ENCODE results near the gene MBNL1. TPM values are rescaled to one million over a fixed set of nuclear protein-coding genes. Genes with fewer than 3 reads are reported as not detected.

Gene MBNL1
- total and polyA plus RNA-seq, 2 of the 13 experiments (the other 11 are each of a cell fraction or from before 2014, with no cell fraction given): 27.1 to 55.4 TPM

DNA sequence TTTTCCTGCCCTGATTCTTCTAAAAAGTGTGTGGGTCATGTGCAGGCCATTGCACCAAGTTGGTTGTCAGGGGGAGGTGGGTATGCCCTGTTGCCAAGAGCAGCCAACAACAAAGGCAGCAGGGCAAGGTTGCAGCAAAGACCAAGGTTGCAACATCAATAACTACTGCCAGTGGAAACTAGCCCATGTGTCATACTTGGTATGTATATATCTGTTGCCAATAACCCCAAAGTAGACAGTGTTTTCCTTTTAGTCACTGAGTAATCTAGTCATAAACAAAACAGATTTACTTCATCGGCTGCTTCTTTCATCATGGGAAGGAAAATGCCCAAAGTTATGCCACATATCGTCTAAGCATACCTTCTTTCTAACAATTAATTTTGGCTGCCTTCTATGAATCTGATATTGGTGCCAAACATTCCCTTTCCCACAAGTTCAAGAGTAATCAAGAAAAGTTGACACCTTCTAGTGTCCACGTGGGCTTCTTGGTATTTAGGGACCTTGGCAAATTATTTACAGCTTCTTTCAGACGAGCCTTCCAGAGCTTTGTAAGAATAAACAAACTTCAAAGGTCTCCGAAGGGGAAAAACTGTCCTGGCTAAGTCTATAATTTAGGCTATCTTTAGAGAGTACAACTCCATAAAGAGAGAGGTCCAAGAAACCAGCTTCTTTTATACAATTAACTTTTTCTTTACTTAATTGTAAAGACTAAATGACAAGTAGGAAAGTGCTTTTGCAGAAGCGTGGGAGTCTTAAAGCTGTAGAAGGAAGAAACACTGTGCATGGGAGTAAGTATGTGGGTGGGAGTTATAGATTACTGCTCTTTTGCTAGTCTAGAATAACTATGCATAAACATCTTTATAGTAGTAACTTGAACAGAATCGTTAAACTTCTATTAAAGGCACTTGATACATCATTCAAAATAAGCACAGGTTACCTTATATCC is 10.0 kb upstream of the MBNL1 start (continued):
- TF ChIP-seq, protein P1, sequence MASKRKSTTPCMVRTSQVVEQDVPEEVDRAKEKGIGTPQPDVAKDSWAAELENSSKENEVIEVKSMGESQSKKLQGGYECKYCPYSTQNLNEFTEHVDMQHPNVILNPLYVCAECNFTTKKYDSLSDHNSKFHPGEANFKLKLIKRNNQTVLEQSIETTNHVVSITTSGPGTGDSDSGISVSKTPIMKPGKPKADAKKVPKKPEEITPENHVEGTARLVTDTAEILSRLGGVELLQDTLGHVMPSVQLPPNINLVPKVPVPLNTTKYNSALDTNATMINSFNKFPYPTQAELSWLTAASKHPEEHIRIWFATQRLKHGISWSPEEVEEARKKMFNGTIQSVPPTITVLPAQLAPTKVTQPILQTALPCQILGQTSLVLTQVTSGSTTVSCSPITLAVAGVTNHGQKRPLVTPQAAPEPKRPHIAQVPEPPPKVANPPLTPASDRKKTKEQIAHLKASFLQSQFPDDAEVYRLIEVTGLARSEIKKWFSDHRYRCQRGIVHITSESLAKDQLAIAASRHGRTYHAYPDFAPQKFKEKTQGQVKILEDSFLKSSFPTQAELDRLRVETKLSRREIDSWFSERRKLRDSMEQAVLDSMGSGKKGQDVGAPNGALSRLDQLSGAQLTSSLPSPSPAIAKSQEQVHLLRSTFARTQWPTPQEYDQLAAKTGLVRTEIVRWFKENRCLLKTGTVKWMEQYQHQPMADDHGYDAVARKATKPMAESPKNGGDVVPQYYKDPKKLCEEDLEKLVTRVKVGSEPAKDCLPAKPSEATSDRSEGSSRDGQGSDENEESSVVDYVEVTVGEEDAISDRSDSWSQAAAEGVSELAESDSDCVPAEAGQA (IDR thresholded peaks at IDR 0.05; ENCODE audit: low read depth): no peak
- TF ChIP-seq, protein P1 (CRISPR knock-in tag; IDR thresholded peaks at IDR 0.05; ENCODE audit: borderline replicate concordance): no peak
- TF ChIP-seq MXD4 (CRISPR knock-in tag; IDR thresholded peaks at IDR 0.05) (no peak), KLF9 (CRISPR knock-in tag; IDR thresholded peaks at IDR 0.05; ENCODE audit: low read depth) (no peak), ZNF788 (CRISPR knock-in tag; IDR thresholded peaks at IDR 0.05; ENCODE audit: borderline replicate concordance) (no peak), TMF1 (CRISPR knock-in tag; IDR thresholded peaks at IDR 0.05; ENCODE audit: low read depth) (no peak), ZNF557 (CRISPR knock-in tag; IDR thresholded peaks at IDR 0.05) (no peak), ZNF20 (CRISPR knock-in tag; IDR thresholded peaks at IDR 0.05) (no peak), MYNN (CRISPR knock-in tag; IDR thresholded peaks at IDR 0.05; ENCODE audit: low read depth) (no peak), ZNF510 (CRISPR knock-in tag; IDR thresholded peaks at IDR 0.05; ENCODE audit: low read depth) (no peak)
- TF ChIP-seq, protein P2, sequence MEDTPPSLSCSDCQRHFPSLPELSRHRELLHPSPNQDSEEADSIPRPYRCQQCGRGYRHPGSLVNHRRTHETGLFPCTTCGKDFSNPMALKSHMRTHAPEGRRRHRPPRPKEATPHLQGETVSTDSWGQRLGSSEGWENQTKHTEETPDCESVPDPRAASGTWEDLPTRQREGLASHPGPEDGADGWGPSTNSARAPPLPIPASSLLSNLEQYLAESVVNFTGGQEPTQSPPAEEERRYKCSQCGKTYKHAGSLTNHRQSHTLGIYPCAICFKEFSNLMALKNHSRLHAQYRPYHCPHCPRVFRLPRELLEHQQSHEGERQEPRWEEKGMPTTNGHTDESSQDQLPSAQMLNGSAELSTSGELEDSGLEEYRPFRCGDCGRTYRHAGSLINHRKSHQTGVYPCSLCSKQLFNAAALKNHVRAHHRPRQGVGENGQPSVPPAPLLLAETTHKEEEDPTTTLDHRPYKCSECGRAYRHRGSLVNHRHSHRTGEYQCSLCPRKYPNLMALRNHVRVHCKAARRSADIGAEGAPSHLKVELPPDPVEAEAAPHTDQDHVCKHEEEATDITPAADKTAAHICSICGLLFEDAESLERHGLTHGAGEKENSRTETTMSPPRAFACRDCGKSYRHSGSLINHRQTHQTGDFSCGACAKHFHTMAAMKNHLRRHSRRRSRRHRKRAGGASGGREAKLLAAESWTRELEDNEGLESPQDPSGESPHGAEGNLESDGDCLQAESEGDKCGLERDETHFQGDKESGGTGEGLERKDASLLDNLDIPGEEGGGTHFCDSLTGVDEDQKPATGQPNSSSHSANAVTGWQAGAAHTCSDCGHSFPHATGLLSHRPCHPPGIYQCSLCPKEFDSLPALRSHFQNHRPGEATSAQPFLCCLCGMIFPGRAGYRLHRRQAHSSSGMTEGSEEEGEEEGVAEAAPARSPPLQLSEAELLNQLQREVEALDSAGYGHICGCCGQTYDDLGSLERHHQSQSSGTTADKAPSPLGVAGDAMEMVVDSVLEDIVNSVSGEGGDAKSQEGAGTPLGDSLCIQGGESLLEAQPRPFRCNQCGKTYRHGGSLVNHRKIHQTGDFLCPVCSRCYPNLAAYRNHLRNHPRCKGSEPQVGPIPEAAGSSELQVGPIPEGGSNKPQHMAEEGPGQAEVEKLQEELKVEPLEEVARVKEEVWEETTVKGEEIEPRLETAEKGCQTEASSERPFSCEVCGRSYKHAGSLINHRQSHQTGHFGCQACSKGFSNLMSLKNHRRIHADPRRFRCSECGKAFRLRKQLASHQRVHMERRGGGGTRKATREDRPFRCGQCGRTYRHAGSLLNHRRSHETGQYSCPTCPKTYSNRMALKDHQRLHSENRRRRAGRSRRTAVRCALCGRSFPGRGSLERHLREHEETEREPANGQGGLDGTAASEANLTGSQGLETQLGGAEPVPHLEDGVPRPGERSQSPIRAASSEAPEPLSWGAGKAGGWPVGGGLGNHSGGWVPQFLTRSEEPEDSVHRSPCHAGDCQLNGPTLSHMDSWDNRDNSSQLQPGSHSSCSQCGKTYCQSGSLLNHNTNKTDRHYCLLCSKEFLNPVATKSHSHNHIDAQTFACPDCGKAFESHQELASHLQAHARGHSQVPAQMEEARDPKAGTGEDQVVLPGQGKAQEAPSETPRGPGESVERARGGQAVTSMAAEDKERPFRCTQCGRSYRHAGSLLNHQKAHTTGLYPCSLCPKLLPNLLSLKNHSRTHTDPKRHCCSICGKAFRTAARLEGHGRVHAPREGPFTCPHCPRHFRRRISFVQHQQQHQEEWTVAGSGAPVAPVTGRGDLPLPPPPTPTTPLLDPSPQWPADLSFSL (CRISPR knock-in tag; IDR thresholded peaks at IDR 0.05): no peak
- TF ChIP-seq, protein P3, sequence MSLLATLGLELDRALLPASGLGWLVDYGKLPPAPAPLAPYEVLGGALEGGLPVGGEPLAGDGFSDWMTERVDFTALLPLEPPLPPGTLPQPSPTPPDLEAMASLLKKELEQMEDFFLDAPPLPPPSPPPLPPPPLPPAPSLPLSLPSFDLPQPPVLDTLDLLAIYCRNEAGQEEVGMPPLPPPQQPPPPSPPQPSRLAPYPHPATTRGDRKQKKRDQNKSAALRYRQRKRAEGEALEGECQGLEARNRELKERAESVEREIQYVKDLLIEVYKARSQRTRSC (CRISPR knock-in tag; IDR thresholded peaks at IDR 0.05; ENCODE audit: low read depth): no peak
- TF ChIP-seq, protein P4, sequence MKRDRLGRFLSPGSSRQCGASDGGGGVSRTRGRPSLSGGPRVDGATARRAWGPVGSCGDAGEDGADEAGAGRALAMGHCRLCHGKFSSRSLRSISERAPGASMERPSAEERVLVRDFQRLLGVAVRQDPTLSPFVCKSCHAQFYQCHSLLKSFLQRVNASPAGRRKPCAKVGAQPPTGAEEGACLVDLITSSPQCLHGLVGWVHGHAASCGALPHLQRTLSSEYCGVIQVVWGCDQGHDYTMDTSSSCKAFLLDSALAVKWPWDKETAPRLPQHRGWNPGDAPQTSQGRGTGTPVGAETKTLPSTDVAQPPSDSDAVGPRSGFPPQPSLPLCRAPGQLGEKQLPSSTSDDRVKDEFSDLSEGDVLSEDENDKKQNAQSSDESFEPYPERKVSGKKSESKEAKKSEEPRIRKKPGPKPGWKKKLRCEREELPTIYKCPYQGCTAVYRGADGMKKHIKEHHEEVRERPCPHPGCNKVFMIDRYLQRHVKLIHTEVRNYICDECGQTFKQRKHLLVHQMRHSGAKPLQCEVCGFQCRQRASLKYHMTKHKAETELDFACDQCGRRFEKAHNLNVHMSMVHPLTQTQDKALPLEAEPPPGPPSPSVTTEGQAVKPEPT (CRISPR knock-in tag; IDR thresholded peaks at IDR 0.05; ENCODE audit: low read depth): no peak
